GM21723 (cell line): ENCODE results near the gene RHEB.

Source experiments
- ATAC-seq: cut with Tn5 transposase; IDR thresholded peaks from one replicate; pipeline ENCODE4 v1.9.1; 2021; ENCODE audit warnings: mild to moderate bottlenecking, moderate library complexity; ENCODE audit not compliant: unreplicated experiment

RHEB gene

DNA sequence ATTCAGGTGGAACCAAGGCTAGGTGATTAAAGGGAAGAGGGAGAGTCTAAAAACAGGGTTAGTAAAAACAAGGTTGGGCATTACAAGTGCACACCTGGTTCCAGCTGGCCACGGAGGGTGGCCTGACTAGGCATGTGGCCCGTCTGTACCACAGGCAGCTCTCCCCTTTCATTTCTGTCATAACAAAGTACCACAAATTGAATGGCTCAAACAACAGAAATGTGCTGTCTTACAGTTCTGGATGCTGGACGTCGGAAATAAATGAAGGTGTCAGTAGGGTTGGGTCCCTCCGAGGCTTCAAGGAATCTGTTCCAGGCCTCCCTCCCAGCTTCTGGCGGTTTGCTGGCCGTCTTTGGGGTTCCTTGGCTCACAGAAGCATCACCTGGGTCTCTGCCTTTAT, 96.5 kb downstream of the RHEB start:
- ATAC-seq: no peak

- no peak for ATAC-seq
Measured at GRCh38 chr7:151422212-151422611, 97.5 kb downstream of the RHEB start.

DNA sequence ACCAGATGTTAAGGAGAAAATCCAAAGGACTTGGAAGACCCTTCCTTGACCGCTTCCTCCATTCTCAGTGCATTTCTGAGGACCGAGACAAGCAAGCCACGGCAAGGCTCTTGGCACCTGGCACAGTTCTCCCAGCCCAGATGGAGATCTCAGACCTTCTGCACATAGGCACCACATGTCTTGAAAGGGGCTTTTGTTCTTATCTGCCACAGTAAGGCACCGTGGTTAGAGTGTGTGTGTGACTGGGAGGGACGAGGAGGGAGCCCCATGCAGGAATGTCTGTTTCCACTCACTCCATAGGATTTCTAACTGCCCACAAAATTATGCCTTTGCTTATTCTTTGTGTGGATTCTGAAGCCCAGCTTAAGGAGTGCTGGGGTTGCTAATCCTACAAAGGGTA, 99.6 kb downstream of the RHEB start:
- no peak for ATAC-seq

DNA sequence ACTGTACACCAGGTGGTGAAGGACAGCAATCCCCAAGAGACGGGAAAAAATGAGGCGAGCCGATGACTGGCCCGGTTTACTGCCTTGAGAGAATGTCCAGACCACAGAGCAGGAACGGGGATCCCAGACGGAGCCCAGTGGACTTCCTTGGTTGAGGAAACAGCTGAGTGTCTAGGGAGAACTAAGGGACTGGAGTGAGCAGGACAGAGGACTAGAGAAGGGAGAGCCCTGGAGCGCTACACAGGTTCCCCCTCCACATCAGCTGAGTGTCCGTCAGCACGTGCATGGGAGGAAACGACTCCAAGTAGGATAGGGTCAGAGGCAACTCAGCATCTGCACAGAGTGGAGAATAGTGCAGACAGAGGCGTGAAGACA, 102.8 kb downstream of the RHEB start:
- ATAC-seq: no peak

- ATAC-seq: no peak
Measured at GRCh38 chr7:151416112-151416940, 103.4 kb downstream of the RHEB start.
